ENCODE measurements around the gene TP53I13. TPM values are rescaled to one million over a fixed set of nuclear protein-coding genes. Genes with fewer than 3 reads are reported as not detected.

The TP53I13 gene
- total RNA-seq, 1 experiment from 2014 or later = 28.1 TPM

DNA sequence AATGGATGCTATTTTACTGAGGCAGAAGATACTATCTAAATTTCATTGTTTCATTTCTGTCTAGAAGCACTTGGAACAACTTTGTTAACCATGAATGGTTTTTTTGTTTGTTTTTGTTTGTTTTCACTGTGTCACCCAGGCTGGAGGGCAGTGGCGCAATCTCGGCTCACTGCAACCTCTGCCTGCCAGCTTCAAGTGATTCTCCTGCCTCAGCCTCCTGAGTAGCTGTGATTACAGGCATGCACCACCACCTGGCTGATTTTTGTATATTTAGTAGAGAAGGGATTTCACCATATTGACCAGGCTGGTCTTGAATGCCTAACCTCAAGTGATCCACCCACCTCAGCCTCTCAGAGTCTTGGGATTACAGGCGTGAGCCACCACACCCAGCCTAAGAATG is 42.2 kb upstream of the TP53I13 start:
- Histone ChIP-seq H3T11ph (ENCODE audit: low read length) (no peak overlapping the region), H3K23me2 (ENCODE audit: insufficient read length, low read depth, low read length, poor library complexity, severe bottlenecking) (no peaks in the 10 kb centered on the region), H3K9me3 (ENCODE audit: control insufficient read depth, low read depth, low read length) (no peaks in the 10 kb centered on the region), H2AFZ (ENCODE audit: low read length) (no peak overlapping the region), H3K4ac (ENCODE audit: low read depth, low read length) (no peak overlapping the region), H3K9ac (ENCODE audit: extremely low read depth, insufficient read length, low read length) (no peak overlapping the region), H3K27ac (ENCODE audit: insufficient read length, low read depth, low read length) (no peak overlapping the region), H3K18ac (ENCODE audit: insufficient read length, low read depth, low read length) (no peak overlapping the region), H4K91ac (ENCODE audit: insufficient read length, low read depth, low read length) (no peak overlapping the region), H2BK12ac (ENCODE audit: insufficient read length, low read depth, low read length) (no peak overlapping the region), H2BK5ac (ENCODE audit: insufficient read length, low read length) (no peak overlapping the region), H2AK5ac (ENCODE audit: insufficient read length, low read length) (no peak overlapping the region), H4K5ac (ENCODE audit: insufficient read length, low read depth, low read length) (no peak overlapping the region), H3K27me3 (ENCODE audit: insufficient read depth, low read length) (no peaks in the 10 kb centered on the region), H2BK15ac (ENCODE audit: low read depth, low read length) (no peak overlapping the region), H3K79me1 (ENCODE audit: insufficient read depth, low read depth, low read length, poor library complexity, severe bottlenecking) (no peaks in the 10 kb centered on the region), H4K8ac (replicated peaks; ENCODE audit: insufficient read length, low read depth, low read length) (no peak overlapping the region), H3K23ac (ENCODE audit: insufficient read length, low read depth, low read length) (no peak overlapping the region), H3K4me2 (ENCODE audit: insufficient read depth, insufficient read length, low read length) (no peak overlapping the region), H3K4me1 (ENCODE audit: insufficient read depth, low read length) (no peaks in the 10 kb centered on the region), H3K79me2 (ENCODE audit: insufficient read depth, low read length) (no peaks in the 10 kb centered on the region), H3K56ac (ENCODE audit: insufficient read length, low read depth, low read length) (no peak overlapping the region), H4K20me1 (ENCODE audit: control insufficient read depth, insufficient read depth, insufficient read length) (no peaks in the 10 kb centered on the region), H2BK20ac (ENCODE audit: low read depth, low read length, poor library complexity, severe bottlenecking) (no peak overlapping the region), H2BK120ac (ENCODE audit: low read depth, low read length, poor library complexity, severe bottlenecking) (no peak overlapping the region), H3K14ac (ENCODE audit: insufficient read depth, low read length) (no peak overlapping the region)
- Mint-ChIP-seq H3K4me3 (no peak overlapping the region), H3K27me3 (ENCODE audit: low read depth) (no peaks in the 10 kb centered on the region), H3K36me3 (ENCODE audit: insufficient read depth in 1 of 3, low read depth in 3 of 3) (peaks cover 19 to 65% (median 45%) of the 10 kb centered on the region in 3 experiments), H3K9me3 (no peaks in the 10 kb centered on the region), H3K27ac (no peak overlapping the region), H3K4me1 (no peaks in the 10 kb centered on the region)
- TF ChIP-seq CTCF (conservative IDR thresholded peaks at IDR 0.05) = no peak
- DNase-seq = no peak
- WGBS (ENCODE audit: extremely low coverage, insufficient read length, low lambda C conversion rate) = no CpG with 5 or more reads among the region's 3 CpGs

Measured in H9 (cell line).